Left lung (tissue), 10 donors: ENCODE results near the gene TRIM25. TPM values are rescaled to one million over a fixed set of nuclear protein-coding genes. Genes with fewer than 3 reads are reported as not detected.

Experiments
- ATAC-seq: fragments of 200-7000 bp; cut with Tn5 transposase; one replicate; pipeline ENCODE4 v1.9.1; 2020; ENCODE audit warnings: moderate library complexity
- DNase-seq, 4 donors: peaks; one replicate each; pipeline ENCODE4 v3.0.0-alpha.2; 2013 to 2020
- H3K27ac ChIP-seq, 2 donors: fragments of 200-600 bp; sonication (generic) in 1 of 2; one replicate each; pipeline versions ENCODE4 v1.5.0 to v1.8.0; 2020 to 2021
- H3K27me3 ChIP-seq, 2 donors: fragments of 200-600 bp; sonication (generic) in 1 of 2; one replicate each; pipeline versions ENCODE4 v1.5.0 to v1.8.0; 2020 to 2021
- H3K36me3 ChIP-seq, 2 donors: fragments of 200-600 bp; sonication (generic) in 1 of 2; one replicate each; pipeline versions ENCODE4 v1.5.0 to v1.8.0; 2020 to 2021
- H3K4me1 ChIP-seq, 2 donors: fragments of 200-600 bp; one replicate each; pipeline ENCODE4 v1.8.0; 2021
- H3K4me3 ChIP-seq, 2 donors: fragments of 200-600 bp; sonication (generic) in 1 of 2; one replicate each; pipeline versions ENCODE4 v1.5.0 to v1.8.0; 2020 to 2021; ENCODE audit warnings: mild to moderate bottlenecking in 1 of 2
- H3K9me3 ChIP-seq, 2 donors: fragments of 200-600 bp; sonication (generic) in 1 of 2; one replicate each; pipeline versions ENCODE4 v1.5.0 to v1.8.0; 2020 to 2021
- intact Hi-C, 2 donors: fragments of 100-400 bp; cut with DNase I; formaldehyde crosslinking; loops; one replicate each; pipeline versions ENCODE4 v1.11.2 to v1.14.2; 2022
- polyA plus RNA-seq, 6 donors: library from polyadenylated mRNA; unstranded; fragments of 120-200 nt; gene quantifications; one replicate each; pipeline ENCODE4 v1.2.1, GENCODE V29; 2013; ENCODE audit not compliant: insufficient read length in 6 of 6
- total RNA-seq, 2 donors: library from RNA; stranded (reverse); fragmentation: NEBNext Ultra II Directional; extraction: Animal tissue kit (Norgen Biotek cat#: 25700); gene quantifications; one replicate each; pipeline ENCODE4 v1.2.1, GENCODE V29; 2021
- TF ChIP-seq, protein P1 (sequence below), 2 donors: fragments of 200-600 bp; sonication (generic) in 1 of 2; IDR thresholded peaks; one replicate each; pipeline versions ENCODE4 v1.5.0 to v1.8.0; 2021; ENCODE audit warnings: antibody characterized with exemption in 2 of 2
- donor health status: DM: no; HTN: yes; CAD: no.
- donor health status: DM: no; HTN: no; CAD: no.

TRIM25 gene
- total and polyA plus RNA-seq, 8 donors, result 42.3 to 127 (median 47.1) TPM

DNA sequence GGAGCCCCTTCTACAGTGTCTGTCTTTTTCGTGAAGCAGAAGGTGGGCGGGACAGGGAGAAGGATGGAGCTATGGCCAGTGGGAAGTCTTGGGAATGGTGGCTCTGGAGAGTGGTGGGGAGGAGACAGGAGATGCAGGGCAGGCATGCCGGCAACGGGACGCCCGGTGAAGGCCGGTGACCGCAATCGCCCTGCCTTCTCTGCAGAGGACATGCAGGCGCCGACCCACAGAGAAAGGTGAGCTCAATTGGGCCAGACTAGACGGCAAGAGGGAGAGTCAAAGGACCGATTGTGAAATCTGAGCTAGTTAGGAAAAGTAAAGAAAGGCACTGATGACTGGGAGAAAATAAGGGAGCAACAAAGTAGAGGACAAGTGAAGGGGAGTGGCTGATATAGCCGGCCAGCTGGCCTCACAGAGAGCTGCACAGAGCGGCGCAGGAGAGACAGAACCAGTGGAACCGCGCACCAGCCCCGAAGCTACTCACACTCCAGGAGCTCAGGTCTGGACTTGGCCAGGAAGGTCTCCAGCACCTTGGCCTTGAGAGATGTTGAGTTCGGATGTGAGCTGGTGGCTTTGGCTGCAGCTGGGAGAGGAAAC is 18.9 kb downstream of the TRIM25 start:
- peaks cover 0 to 100% of the 10 kb centered on the region in 2 donors for H3K36me3 ChIP-seq
- no peaks in the 10 kb centered on the region for H3K9me3 ChIP-seq
- ATAC-seq (no peak), DNase-seq (no peak)
- intact Hi-C loops, result no loop called here
- peaks cover 0 to 6% of the 10 kb centered on the region in 2 donors for H3K4me1 ChIP-seq
- no peak overlapping the region for H3K4me3 ChIP-seq
- no peaks in the 10 kb centered on the region for H3K27me3 ChIP-seq
- H3K27ac ChIP-seq, result no peak overlapping the region
- TF ChIP-seq, protein P1, sequence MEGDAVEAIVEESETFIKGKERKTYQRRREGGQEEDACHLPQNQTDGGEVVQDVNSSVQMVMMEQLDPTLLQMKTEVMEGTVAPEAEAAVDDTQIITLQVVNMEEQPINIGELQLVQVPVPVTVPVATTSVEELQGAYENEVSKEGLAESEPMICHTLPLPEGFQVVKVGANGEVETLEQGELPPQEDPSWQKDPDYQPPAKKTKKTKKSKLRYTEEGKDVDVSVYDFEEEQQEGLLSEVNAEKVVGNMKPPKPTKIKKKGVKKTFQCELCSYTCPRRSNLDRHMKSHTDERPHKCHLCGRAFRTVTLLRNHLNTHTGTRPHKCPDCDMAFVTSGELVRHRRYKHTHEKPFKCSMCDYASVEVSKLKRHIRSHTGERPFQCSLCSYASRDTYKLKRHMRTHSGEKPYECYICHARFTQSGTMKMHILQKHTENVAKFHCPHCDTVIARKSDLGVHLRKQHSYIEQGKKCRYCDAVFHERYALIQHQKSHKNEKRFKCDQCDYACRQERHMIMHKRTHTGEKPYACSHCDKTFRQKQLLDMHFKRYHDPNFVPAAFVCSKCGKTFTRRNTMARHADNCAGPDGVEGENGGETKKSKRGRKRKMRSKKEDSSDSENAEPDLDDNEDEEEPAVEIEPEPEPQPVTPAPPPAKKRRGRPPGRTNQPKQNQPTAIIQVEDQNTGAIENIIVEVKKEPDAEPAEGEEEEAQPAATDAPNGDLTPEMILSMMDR (IDR thresholded peaks at IDR 0.05), result no peak

DNA sequence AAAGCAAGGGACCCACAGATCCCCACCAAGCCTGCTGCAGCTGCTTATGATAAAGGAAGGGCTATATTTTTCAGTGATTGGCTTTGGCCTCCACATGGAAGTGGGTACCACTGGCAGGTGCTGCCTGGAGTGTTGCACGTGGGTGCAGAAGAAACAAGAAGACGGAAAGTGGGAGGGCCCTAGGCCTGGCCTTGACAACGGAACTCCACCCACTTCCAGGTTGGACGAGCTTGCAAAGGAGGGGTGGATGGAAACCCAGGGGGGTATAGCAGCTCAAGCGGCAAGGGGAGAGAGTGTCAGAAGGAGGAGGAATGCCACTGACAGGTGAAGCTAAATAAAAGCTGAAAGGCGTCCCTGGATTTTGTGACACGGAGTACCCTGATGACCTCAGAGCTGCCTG is 20.3 kb downstream of the TRIM25 start:
- Histone ChIP-seq H3K4me1 (no peaks in the 10 kb centered on the region), H3K4me3 (no peak overlapping the region), H3K9me3 (no peaks in the 10 kb centered on the region), H3K27ac (peak overlapping the region in 1 of 2 donors; percentile 4), H3K36me3 (peaks cover 0 to 100% of the 10 kb centered on the region in 2 donors), H3K27me3 (no peaks in the 10 kb centered on the region)
- DNase-seq, result no peak
- no peak for ATAC-seq
- intact Hi-C loops, result no loop called here
- TF ChIP-seq, protein P1 (IDR thresholded peaks at IDR 0.05), result no peak

DNA sequence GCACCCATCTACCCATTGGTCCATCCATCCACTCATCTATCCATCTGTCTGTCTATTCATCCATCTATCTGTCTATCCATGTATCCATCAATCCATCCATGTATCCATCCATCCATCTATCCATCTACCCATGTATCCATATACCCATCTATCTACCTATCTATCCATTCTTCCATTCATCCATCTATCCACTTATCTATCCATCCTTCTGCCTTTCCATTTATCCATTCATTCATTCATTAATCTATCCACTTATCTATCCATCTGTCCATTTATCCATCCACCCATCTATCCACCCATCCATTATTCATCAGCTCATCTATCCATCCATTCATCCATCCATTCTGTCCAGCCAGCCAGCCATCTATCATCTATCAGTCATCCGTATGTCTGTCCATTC is 21.5 kb downstream of the TRIM25 start:
- peaks cover 0 to 8% of the 10 kb centered on the region in 2 donors for H3K9me3 ChIP-seq
- intact Hi-C loops, result no loop called here
- DNase-seq (no peak), ATAC-seq (no peak)
- no peaks in the 10 kb centered on the region for H3K4me1 ChIP-seq
- H3K4me3 ChIP-seq, result no peak overlapping the region
- no peak overlapping the region for H3K27ac ChIP-seq
- TF ChIP-seq, protein P1 (IDR thresholded peaks at IDR 0.05), result no peak
- H3K36me3 ChIP-seq, result peaks cover 0 to 100% of the 10 kb centered on the region in 2 donors
- no peaks in the 10 kb centered on the region for H3K27me3 ChIP-seq

DNA sequence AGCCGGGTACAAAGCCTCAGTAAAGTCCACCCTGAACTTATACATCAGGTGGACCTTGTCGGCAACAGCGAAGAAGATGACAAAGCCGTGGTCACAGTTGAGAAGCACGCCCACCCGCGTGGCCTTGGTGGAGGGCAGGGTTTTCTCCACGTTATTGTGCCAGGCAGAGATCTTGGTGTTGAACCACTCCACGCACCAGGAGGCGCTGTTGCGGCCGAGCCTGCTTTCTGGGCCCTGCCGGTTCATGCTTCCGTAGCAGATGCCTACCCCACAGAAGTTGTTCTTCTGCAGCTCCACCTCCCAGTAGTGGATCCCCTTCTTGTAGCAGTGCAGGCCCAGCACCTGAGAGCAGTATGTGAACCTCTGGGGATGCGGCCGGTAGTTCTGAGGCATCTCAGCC is 22.1 kb downstream of the TRIM25 start:
- Histone ChIP-seq H3K27me3 (no peaks in the 10 kb centered on the region), H3K27ac (no peak overlapping the region), H3K4me3 (no peak overlapping the region), H3K4me1 (no peaks in the 10 kb centered on the region), H3K9me3 (peaks cover 0 to 8% of the 10 kb centered on the region in 2 donors), H3K36me3 (peaks cover 0 to 100% of the 10 kb centered on the region in 2 donors)
- intact Hi-C loops, result no loop called here
- TF ChIP-seq, protein P1 (IDR thresholded peaks at IDR 0.05), result peak; percentile 10 to 55
- ATAC-seq (peak; percentile 47), DNase-seq (no peak)

DNA sequence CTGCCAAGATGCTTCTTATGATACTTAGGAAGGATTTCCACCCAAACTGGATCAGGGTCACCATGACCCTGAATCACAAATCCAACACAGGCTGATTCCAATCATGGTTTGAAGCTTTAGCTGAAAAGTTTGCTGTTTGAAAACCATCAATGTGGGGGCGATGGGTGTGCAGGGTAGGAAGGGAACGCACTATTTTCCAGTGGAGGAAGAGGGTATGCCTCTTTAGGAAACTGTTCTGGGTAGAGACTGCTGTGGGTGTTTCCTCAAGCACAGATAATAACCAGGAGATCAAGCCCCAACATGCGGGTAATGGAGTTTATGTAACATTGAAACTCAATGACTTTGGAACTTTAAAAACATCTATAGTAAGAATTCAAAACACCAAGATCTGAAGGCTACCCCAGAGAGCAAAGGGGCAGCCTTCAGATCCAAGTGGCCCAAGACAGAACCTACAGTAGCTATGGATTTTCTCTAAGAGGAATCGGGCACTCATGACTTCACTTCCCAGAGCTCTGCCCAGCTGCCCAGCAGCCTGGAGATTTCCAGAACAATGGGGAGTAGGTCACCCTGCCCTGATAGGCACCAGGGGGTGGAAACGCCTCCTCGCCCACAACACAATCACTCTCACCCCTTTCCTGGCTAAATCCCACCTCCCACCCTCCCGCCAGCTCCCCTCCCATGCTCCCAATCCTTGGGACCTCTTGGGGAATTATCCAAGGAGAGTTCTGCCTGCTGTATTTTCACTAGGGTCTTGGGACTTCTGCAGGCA is 22.8 kb downstream of the TRIM25 start:
- H3K4me1 ChIP-seq, result no peaks in the 10 kb centered on the region
- H3K27ac ChIP-seq, result no peak overlapping the region
- H3K9me3 ChIP-seq, result peaks cover 0 to 8% of the 10 kb centered on the region in 2 donors
- peaks cover 0 to 100% of the 10 kb centered on the region in 2 donors for H3K36me3 ChIP-seq
- no peak overlapping the region for H3K4me3 ChIP-seq
- intact Hi-C loops, result no loop called here
- no peaks in the 10 kb centered on the region for H3K27me3 ChIP-seq
- DNase-seq, result no peak
- TF ChIP-seq, protein P1 (IDR thresholded peaks at IDR 0.05), result no peak
- no peak for ATAC-seq
